K562 (cell line): ENCODE results near the gene MPST.

Source experiments
- CTCF ChIP-seq, 3 experiments: IDR thresholded peaks in 2 of 3; conservative IDR thresholded peaks in 1 of 3; 2 replicates each; pipeline ENCODE4 v1.5.1; 2011 to 2012; ENCODE audit warnings: low read length in 3 of 3, mild to moderate bottlenecking in 3 of 3, control low read depth in 2 of 3, improper control_type of control experiment in 1 of 3, inconsistent platforms in 1 of 3, low read depth in 1 of 3, mixed read lengths in 1 of 3, moderate library complexity in 1 of 3; ENCODE audit not compliant: insufficient read depth in 2 of 3
- FOXP4 ChIP-seq: sonication (generic); formaldehyde crosslinking; IDR thresholded peaks from 2 replicates; pipeline ENCODE4 v1.8.0; 2022; ENCODE audit warnings: mild to moderate bottlenecking, missing genetic modification reagents, borderline replicate concordance
- GATA2 ChIP-seq: sonication (generic); formaldehyde crosslinking; IDR thresholded peaks from 2 replicates; pipeline ENCODE4 v1.4.0; 2020; ENCODE audit warnings: mild to moderate bottlenecking, missing genetic modification reagents
- SP1 ChIP-seq: sonication (generic); formaldehyde crosslinking; IDR thresholded peaks from 2 replicates; pipeline ENCODE4 v1.8.1; 2022; ENCODE audit warnings: mild to moderate bottlenecking, missing genetic modification reagents

GRCh38 chr22:37018086-37018814 lies 1.3 kb upstream of the MPST start:
- no peak for TF ChIP-seq CTCF (IDR thresholded peaks at IDR 0.05 in 2 of 3, conservative IDR thresholded peaks at IDR 0.05 in 1 of 3; ENCODE audit: insufficient read depth in 2 of 3, low read depth in 1 of 3, low read length in 3 of 3)
- no peak for TF ChIP-seq GATA2
- TF ChIP-seq FOXP4 (CRISPR knock-in tag), result no peak
- no peak for TF ChIP-seq SP1
